HEK293 (cell line): ENCODE data around the gene C9orf85.
A peak's percentile ranks its signal among the peaks of the same experiment; 100 is the strongest.

Experiments used
- CTCF ChIA-PET: fragments of 350-600 bp; formaldehyde crosslinking; extraction: SDS; loops from one replicate; lab custom pipeline; 2021; ENCODE audit warnings: antibody characterized with exemption; lab: Yijun Ruan, JAX
- POLR2A ChIA-PET: fragments of 300-600 bp; formaldehyde crosslinking; extraction: SDS; loops from one replicate; lab custom pipeline; 2020; ENCODE audit warnings: antibody characterized with exemption, inconsistent platforms; lab: Yijun Ruan, JAX
- H3K27ac ChIP-seq: fragments of 200-500 bp; sonication (Bioruptor generic); 2 replicates; pipeline ENCODE4 v1.5.1; 2014; ENCODE audit warnings: low read depth, low read length, control low read depth, inconsistent platforms; ENCODE audit errors: extremely low read depth
- H3K36me3 ChIP-seq, 2 experiments: fragments of 200-500 bp in 1 of 2; sonication (Bioruptor generic) in 1 of 2; 1 replicate in 1 of 2; 2 replicates in 1 of 2; pipeline ENCODE4 v1.5.1; 2014 to 2017; ENCODE audit warnings: inconsistent platforms in 2 of 2, low read length in 2 of 2; ENCODE audit not compliant: control insufficient read depth in 2 of 2, insufficient read depth in 1 of 2
- H3K4me1 ChIP-seq: fragments of 200-500 bp; sonication (Bioruptor generic); 2 replicates; pipeline ENCODE4 v1.5.1; 2014; ENCODE audit warnings: mild to moderate bottlenecking, low read length, inconsistent platforms; ENCODE audit not compliant: control insufficient read depth, insufficient read depth
- H3K4me3 ChIP-seq: 2 replicates; pipeline ENCODE4 v1.5.1; 2011; ENCODE audit warnings: low read depth, mild to moderate bottlenecking, control low read depth, low read length, moderate library complexity
- H3K9me3 ChIP-seq: fragments of 200-500 bp; sonication (Bioruptor generic); 2 replicates; pipeline ENCODE4 v1.5.1; 2014; ENCODE audit warnings: low read depth, low read length, inconsistent platforms; ENCODE audit not compliant: control insufficient read depth, insufficient read depth
- FEZF1 ChIP-seq: fragments of 450-650 bp; formaldehyde crosslinking; IDR thresholded peaks from 2 replicates; pipeline ENCODE4 v1.5.1; 2016; ENCODE audit warnings: missing biosample characterization, missing genetic modification characterization
- HOXA7 ChIP-seq: sonication (generic); formaldehyde crosslinking; IDR thresholded peaks from 2 replicates; pipeline ENCODE4 v1.8.1; 2022; ENCODE audit warnings: missing genetic modification reagents, borderline replicate concordance
- KLF7 ChIP-seq: fragments of 450-650 bp; formaldehyde crosslinking; IDR thresholded peaks from 2 replicates; pipeline ENCODE4 v1.5.1; 2016; ENCODE audit warnings: missing biosample characterization, missing genetic modification characterization, borderline replicate concordance
- ZBTB8A ChIP-seq: fragments of 450-650 bp; formaldehyde crosslinking; IDR thresholded peaks from 2 replicates; pipeline ENCODE4 v1.5.1; 2016; ENCODE audit warnings: missing biosample characterization, missing genetic modification characterization
- ZFP69B ChIP-seq: fragments of 450-650 bp; formaldehyde crosslinking; IDR thresholded peaks from 2 replicates; pipeline ENCODE4 v1.5.1; 2016; ENCODE audit warnings: missing biosample characterization, missing genetic modification characterization
- ZNF133 ChIP-seq: fragments of 450-650 bp; formaldehyde crosslinking; IDR thresholded peaks from 2 replicates; pipeline ENCODE4 v1.5.1; 2016; ENCODE audit warnings: missing biosample characterization, missing genetic modification characterization
- ZNF221 ChIP-seq: fragments of 450-650 bp; formaldehyde crosslinking; IDR thresholded peaks from 2 replicates; pipeline ENCODE4 v1.5.1; 2017; ENCODE audit warnings: missing biosample characterization, missing genetic modification characterization, borderline replicate concordance
- ZNF292 ChIP-seq: fragments of 450-650 bp; formaldehyde crosslinking; IDR thresholded peaks from 2 replicates; pipeline ENCODE4 v1.5.1; 2016; ENCODE audit warnings: low read depth, missing biosample characterization, missing genetic modification characterization, borderline replicate concordance
- ZNF514 ChIP-seq: fragments of 450-650 bp; formaldehyde crosslinking; IDR thresholded peaks from 2 replicates; pipeline ENCODE4 v1.5.1; 2016; ENCODE audit warnings: missing biosample characterization, missing genetic modification characterization
- ZNF677 ChIP-seq: fragments of 450-650 bp; IDR thresholded peaks from 2 replicates; pipeline ENCODE4 v1.5.0; 2018; ENCODE audit warnings: missing biosample characterization, mild to moderate bottlenecking, missing genetic modification characterization, moderate library complexity
- ZSCAN30 ChIP-seq: fragments of 450-650 bp; IDR thresholded peaks from 2 replicates; pipeline ENCODE4 v1.5.1; 2018; ENCODE audit warnings: missing biosample characterization, mild to moderate bottlenecking, missing genetic modification characterization, moderate library complexity
- TF ChIP-seq, protein P1 (sequence below): fragments of 450-650 bp; formaldehyde crosslinking; IDR thresholded peaks from 2 replicates; pipeline ENCODE4 v1.5.1; 2016; ENCODE audit warnings: missing biosample characterization, missing genetic modification characterization, low read depth
- TF ChIP-seq, protein P2 (sequence below): fragments of 450-650 bp; formaldehyde crosslinking; IDR thresholded peaks from 2 replicates; pipeline ENCODE4 v1.5.1; 2017; ENCODE audit warnings: missing biosample characterization, missing genetic modification characterization

C9orf85 gene

DNA sequence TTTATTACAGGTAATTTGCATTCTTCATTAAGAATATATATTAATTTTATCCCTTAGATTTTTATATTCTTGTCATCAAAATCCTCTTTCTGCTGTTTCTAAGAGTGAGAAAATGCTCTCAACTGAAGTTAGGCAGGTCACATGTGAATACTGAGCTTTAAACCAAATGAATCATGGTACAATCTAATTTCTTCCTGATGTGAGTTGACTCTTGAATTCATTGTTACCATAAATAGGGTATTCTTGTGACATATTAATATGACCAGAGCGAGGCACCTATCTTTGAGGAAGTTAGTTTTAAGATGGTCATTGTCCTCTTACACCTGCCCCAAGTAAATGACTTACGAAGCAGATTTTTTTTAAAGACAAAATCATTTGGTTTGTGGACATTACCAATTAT lies 17.4 kb downstream of the C9orf85 start (continued):
- TF ChIP-seq, protein P1, sequence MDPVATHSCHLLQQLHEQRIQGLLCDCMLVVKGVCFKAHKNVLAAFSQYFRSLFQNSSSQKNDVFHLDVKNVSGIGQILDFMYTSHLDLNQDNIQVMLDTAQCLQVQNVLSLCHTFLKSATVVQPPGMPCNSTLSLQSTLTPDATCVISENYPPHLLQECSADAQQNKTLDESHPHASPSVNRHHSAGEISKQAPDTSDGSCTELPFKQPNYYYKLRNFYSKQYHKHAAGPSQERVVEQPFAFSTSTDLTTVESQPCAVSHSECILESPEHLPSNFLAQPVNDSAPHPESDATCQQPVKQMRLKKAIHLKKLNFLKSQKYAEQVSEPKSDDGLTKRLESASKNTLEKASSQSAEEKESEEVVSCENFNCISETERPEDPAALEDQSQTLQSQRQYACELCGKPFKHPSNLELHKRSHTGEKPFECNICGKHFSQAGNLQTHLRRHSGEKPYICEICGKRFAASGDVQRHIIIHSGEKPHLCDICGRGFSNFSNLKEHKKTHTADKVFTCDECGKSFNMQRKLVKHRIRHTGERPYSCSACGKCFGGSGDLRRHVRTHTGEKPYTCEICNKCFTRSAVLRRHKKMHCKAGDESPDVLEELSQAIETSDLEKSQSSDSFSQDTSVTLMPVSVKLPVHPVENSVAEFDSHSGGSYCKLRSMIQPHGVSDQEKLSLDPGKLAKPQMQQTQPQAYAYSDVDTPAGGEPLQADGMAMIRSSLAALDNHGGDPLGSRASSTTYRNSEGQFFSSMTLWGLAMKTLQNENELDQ (tag by site-specific recombination): no peak

DNA sequence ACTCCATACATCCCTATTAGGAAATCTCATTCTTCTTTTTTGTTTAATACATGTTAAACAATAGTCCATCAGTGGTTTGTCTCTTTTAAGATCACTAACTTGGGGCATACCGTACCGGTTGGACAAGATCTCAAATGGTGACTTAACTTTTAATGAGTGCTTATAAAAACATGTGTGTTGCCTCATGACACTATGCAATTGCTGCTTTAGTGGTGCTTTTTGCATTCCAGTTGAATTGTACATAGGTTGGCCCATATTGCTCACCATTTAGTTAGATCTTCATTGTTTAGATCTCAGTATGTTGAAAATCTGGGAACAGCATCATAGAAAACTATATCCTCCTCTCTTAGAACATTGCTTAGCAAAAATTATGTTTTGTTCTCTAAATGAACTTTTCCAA lies 17.8 kb downstream of the C9orf85 start:
- TF ChIP-seq ZNF133 (tag by site-specific recombination): peak; percentile 61; the same call in 1 of the 2 replicates
- TF ChIP-seq ZBTB8A (tag by site-specific recombination): no peak
- TF ChIP-seq ZNF221 (tag by site-specific recombination): no peak
- ChIA-PET POLR2A (no interaction called here), CTCF (no interaction called here)
- Histone ChIP-seq H3K4me1 (no peaks in the 10 kb centered on the region), H3K27ac (no peak overlapping the region), H3K4me3 (no peak overlapping the region), H3K9me3 (no peaks in the 10 kb centered on the region), H3K36me3 (no peaks in the 10 kb centered on the region)

DNA sequence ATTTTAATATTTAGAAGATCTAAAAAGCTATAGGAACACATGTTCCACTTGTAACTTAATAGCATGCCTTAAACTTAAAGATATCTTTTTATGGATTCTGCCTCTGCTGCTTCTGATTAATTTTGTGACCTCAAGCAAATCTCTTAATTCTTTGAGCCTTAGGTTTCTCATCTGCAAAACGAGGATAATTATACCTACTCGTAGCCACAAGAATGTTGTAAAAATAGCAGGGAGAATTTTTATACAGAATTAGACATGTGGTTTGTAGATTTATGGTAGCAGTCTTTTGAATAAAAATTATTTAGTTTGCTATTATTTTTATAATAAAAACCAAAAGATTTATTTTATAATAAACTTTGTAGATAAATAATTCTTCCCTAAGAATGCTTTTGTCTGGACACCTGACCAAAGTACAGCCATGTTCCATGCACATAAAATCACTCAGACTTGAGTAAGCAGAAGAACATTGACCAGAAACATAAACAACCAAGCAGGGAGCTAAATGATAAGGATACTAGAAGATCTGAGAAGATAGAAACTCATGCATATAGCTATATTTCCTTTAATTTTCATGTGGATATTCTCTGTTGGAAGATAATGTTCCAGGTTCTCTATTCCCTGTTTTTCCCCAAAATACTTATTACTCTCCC lies 18.5 kb downstream of the C9orf85 start:
- POLR2A ChIA-PET: interaction anchor here (0.7 to 2.2 kb wide), 2 partner anchors 19 to 248 kb away, joined by 6 to 11 read pairs; partner anchors contain the start of genes ABHD17B and C9orf85
- CTCF ChIA-PET: no interaction called here
- H3K9me3 ChIP-seq: no peaks in the 10 kb centered on the region

DNA sequence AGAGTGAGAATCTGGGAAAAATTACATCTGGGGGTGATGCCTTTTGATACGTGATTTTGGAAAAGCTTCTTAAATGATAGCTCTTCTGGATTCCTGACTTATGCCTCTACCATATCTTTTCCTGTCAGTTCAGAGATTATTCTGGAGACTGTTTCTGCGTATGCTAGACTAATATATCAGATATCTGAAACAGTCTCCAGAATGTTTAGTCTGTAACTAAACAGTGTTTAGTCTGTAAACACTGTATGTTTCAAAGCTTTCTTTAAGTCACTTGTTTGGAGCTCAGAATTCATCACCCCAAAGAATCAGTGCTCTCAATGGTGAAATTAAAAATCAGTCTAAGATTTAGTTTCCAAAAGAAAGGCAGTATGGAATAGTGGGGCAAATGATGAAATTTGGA lies 19.7 kb downstream of the C9orf85 start:
- no peak for TF ChIP-seq ZNF677 (tag by site-specific recombination)
- no peak for TF ChIP-seq ZSCAN30 (tag by site-specific recombination)
- no peak for TF ChIP-seq KLF7 (tag by site-specific recombination)
- no peak for TF ChIP-seq ZFP69B (tag by site-specific recombination)
- Histone ChIP-seq H3K4me1 (no peaks in the 10 kb centered on the region), H3K36me3 (no peaks in the 10 kb centered on the region), H3K9me3 (no peaks in the 10 kb centered on the region), H3K27ac (no peak overlapping the region), H3K4me3 (no peak overlapping the region)
- POLR2A ChIA-PET: interaction anchor here (0.5 to 2.2 kb wide), 2 partner anchors 20 to 31 kb away, joined by 3 to 11 read pairs; partner anchors contain the start of genes ABHD17B and C9orf85
- CTCF ChIA-PET: interaction anchor here (0.5 to 1.4 kb wide), 6 partner anchors 13 to 326 kb away, joined by 3 to 6 read pairs (median 3); partner anchors contain the start of genes ABHD17B and C9orf85

More for the DNA sequence above, 18.5 kb downstream of the C9orf85 start:
- no peaks in the 10 kb centered on the region for H3K4me1 ChIP-seq
- H3K36me3 ChIP-seq: no peaks in the 10 kb centered on the region
- no peak overlapping the region for H3K4me3 ChIP-seq
- no peak overlapping the region for H3K27ac ChIP-seq
- TF ChIP-seq HOXA7 (no peak), ZNF514 (tag by site-specific recombination) (no peak), ZNF292 (tag by site-specific recombination) (no peak), FEZF1 (tag by site-specific recombination) (0 out of 2 replicates have a peak, but pooled peaks have one; percentile 15)
- TF ChIP-seq, protein P2, sequence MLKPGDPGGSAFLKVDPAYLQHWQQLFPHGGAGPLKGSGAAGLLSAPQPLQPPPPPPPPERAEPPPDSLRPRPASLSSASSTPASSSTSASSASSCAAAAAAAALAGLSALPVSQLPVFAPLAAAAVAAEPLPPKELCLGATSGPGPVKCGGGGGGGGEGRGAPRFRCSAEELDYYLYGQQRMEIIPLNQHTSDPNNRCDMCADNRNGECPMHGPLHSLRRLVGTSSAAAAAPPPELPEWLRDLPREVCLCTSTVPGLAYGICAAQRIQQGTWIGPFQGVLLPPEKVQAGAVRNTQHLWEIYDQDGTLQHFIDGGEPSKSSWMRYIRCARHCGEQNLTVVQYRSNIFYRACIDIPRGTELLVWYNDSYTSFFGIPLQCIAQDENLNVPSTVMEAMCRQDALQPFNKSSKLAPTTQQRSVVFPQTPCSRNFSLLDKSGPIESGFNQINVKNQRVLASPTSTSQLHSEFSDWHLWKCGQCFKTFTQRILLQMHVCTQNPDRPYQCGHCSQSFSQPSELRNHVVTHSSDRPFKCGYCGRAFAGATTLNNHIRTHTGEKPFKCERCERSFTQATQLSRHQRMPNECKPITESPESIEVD: peak; percentile 50; the same call in 1 of the 2 replicates
